GOT3 (cell line): ENCODE data around the gene WDR7.

Source experiments
- DNase-seq: peaks from one replicate; lab custom pipeline; 2025; ENCODE audit warnings: mixed read lengths; lab: John Stamatoyannopoulos, UW

Gene WDR7

DNA sequence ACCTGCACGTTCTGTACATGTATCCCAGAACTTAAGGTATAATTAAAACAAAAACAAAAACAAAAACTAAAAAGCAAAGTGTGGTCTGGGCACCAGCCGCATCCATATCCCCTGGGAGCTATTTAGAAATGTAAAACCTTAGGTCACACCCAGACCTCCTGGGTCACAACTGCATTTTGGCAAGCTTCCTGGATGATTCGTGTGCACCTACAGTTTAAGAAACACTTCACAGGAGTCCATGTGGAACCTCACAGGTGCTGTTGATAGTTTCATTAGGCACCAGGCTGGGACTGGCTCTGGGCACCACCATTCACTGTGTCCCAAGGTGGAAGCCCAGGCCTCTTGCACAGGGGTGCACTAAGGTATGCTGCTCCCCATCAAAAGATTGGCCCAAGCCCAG, 392.1 kb downstream of the WDR7 start:
- DNase-seq = no peak

DNA sequence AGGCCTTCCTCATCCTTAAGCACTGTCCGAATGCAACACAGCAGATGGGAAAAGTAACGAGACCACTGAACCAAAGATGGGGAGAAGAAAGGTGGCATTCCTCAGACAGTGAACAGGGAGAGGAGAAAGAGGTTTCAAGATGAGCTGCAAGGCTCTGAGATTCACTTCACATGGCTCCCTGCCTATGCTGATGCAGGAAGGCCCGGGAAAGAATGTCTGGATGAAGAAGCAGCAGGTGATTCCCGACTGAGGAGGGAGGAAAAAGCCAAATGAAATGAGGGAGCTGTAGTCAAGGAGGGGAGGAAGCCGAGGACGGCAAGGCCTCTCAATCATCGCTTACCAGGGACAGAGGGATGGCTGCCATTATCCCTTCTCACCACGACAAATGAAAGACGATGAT, 397.2 kb downstream of the WDR7 start:
- no peak for DNase-seq

DNA sequence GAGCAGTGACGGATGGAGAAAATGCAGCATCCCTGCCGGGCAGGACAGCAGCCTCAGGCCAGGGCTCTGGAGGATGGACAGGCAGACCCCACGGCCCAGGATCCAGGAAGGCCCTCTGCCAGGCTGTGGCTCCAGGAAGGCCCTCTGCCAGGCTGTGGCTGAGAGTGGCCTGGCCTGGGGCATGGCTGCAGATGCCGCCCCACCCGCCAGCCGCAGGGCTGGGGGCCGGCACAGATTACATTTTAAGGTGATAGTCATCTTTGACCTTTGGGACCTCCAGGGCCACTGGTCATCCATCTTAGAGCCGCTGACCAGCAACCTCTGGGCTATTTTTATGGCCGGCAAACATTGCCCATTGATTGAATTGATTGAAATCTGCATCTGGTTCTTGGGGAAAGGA, 397.7 kb downstream of the WDR7 start:
- DNase-seq = no peak

DNA sequence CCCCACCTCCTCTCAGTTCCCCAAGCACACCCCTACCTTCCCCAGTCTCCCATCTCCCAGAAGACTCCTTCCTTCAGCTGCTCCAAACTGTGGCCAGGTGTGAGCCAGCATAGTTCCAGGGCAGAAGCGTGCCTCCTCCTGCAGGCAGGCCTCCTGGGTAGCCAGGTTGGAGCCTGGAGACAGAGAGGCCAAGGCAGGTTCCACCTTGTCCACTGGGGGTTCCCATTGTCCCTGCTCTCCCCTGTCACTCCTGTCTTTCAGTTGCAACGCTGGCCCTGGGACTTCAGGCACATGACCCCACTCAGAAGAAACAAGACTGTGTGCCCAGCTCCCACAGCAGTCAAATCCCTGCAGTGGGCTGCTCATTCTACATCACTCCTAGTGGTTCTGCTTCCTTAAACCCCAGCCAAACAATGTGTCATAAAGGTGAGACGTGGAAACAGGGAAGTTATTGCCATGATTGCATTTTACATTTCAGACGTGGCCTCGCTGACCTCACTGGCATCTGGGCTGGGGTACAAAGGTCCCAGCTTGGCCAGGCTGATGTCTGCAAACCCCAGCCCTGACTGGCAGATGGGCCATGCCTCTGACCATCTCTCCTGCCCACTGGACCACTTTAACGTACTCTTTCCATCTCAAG, 399.3 kb downstream of the WDR7 start:
- DNase-seq = no peak

DNA sequence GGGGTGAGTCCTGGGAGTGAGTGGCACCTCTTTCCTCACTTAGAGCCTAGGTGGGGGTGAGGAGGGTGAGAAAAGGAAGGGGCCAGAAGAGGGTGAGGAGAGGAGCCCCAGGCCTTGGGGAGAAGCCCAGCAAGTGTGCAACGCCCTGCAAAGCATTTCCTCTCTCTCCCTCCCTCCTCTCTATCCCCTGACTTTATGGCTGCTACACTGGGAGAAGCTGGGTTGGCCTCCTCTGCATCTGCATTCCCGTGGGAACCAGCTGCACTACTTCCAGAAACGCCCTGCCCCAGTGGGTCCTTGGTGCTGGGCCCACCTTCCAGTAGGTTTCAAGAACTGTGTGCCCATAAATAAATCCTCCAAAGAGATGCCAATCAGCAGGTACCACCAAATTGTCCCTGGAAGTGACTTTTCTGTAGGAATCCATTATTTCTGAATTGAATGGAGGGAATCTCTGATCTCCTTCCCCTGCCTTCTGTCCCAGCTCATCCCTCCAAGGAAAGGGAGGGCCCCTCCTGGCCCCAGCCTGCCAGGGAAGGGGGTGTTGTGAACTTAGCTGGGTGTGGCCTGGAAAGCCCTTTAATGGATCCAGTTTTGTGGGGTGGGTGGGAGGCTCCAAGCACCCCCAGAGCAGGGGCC, 400.0 kb downstream of the WDR7 start:
- no peak for DNase-seq

DNA sequence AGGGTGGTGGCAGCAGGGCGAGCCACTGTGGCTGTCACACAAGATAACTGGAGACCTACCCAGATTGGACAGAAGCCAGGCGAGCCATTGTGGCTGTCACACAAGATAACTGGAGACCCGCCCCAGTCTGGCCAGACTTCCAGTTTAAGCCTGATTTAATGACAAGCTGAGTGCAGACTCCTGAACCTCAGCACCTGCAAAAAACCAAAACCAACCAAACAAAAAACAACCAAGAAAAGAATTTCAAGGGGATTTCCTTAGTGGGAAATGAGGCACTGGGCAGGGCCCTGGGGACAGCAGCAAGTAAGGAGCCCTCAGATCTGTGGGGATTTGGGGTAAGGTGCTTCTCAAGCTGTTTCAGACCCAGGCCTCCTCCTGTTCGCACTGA, 400.5 kb downstream of the WDR7 start:
- DNase-seq = no peak

DNA sequence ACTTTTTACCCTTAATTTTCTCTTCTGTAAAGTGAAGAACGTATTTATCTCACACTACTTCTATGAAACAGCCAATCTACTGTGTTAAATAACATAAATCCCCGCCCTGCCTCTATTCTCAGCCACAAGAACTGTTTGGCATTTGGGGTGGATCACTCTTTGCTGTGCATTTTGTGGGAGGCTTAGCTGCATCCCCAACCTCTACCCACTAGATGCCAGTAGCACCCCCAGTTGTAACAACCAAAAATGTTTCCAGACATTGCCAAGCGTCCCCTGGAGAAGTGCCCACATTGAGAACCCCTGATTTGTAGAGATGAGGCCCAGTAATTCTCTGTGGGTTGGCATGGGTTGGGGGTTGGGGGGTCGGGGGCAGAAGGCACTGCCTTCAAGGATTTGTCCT, 401.0 kb downstream of the WDR7 start:
- no peak for DNase-seq

DNA sequence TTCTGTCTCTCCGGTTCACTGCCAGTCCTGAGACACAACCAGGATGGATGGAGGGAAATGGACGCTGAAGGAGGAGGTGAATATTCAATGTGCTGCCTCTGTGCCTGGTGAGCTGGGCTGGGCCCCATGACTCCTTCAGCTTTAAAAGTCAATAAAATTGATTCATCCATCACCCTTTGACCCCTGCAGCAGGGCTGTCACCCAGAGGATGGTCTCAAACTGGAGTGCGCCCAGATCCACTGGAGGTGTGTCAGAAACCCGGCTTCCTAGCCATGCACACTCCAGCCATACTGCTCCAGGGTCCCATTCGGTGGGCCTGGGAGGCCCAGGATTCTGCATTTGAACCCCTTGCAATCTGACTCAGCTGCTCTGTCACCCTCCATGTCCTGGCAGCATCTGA, 401.6 kb downstream of the WDR7 start:
- no peak for DNase-seq

DNA sequence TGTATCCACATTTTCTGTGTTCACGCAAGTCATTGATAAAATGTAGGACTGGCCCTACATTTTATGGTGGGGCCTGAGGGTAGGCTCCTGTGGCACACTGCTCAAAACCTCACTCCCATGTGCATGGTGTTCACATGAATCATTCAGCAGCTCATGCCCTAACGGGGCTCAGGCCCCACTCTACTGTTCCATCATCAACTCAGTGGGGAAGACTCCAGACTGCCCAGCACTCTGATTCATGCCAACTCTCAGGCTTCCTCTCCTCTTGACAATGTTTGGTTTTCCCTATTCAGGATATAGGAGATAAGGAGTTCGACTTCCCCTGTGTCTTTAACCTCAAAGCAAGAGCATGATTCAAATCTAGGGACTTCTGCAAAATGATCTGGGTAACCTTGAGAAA, 403.7 kb downstream of the WDR7 start:
- DNase-seq = no peak

DNA sequence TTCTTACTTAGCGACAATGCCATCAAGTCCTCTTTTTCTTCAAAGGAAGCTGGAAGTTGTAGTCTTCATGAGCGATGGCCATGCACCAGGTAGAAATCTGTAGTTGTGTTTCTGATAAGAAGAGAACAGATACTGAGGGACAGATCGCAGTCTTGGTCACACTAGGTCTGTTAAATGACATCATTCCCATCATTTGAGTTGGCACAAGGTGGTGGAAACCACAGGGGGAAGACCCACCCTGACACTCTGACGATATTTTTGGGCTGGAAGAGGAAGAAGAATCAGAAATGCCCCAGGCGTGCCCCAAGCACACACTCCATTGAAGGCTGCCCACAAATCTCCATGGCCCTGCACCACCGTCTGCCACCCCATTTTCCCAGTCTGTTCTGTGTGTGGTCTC, 406.7 kb downstream of the WDR7 start:
- no peak for DNase-seq

DNA sequence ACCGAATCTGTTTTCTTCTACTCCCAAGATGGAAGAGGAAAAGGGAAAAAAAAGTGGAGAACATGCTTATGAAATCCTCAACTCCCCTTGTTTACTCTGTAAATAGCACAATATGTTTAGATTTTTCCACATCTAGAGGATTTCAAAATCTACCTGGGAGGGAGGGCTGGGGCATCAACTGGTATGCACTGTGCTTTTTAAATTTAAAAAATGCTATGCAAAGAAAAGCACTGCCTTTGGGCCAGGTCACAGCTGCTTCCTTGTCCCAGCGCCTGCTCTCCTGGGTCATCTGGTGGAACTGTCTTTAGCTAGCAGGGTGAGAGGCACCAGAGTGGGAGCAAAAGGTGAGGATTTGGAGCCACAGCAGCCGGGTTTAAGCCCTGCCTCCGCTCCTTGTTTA, 407.6 kb downstream of the WDR7 start:
- DNase-seq = no peak

DNA sequence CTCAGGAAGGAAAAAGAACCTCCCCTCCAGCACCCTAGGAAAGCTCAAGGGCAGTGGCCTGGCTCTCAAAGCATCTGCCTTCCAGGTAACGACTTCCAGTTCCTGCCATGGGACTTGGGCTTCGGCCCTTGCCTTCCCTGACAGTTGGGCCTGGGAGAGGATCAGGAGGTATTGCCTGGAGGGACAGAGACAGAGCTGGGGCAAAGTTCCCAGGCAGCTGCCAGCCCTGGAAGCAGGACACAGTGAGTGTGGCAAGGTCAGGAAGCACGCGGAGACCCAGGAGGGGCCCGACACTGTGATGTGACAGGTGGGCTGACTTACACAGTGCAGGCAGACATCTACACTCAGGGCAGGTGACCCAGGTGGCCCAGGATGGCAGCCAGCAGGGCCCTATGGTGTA, 408.2 kb downstream of the WDR7 start:
- DNase-seq = no peak

DNA sequence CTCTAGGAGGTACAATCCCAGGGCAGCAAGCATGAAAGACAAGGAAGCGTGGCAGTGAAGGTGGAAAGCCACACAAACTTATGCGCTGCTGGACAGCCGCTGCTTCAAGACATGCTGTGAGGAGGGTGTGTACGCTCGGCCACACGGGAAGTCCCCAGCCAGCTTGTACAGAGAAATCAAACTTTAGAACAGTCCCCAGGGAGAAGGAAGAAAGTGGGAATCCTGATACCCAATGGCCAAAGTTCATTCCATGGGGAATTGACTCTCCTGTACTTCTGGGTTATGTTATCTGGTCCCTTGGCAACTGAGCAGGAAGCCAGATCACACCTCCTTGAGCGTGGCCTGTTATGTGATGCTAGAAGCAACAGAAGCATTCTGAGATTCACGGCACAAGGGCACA, 409.7 kb downstream of the WDR7 start:
- DNase-seq = no peak

DNA sequence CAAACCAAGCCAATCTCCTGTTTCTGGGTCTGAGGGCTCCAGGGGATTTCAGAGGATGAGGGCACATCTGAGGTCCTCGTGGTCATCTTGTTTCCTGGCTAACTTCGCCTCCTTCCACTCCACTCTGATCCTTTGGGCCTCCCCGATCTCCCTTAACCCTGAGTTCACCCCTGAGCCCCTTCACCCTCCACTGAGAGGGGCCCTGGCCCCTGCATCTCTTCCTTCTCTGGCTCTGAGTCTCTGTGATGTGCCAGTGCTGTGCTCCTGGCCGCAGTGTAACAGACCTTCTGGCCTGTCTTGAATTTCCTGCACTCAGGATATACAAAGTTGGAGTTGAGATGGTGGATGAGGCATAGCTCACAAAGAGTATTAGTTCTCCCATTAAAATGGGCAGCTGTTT, 411.0 kb downstream of the WDR7 start:
- DNase-seq = no peak

DNA sequence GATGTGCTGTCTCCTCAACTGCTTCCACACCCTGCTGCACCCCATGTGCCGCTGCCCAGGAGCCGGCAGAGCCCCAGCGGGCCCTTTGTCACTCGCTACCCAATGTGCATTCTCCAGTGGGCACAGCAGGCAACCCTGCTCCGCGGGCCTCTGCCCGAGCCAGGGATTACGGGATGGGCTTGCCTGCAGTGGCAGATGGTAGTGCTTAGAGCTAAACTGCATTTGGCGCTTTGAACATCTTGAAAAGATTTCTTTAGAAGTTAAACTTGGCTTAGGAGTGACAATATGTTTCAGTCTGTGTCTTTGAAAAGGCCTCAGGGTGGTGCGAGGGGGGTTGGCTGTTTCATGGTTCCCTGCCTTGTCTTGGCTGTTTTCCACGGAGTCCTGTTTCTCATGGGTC, 411.7 kb downstream of the WDR7 start:
- no peak for DNase-seq

DNA sequence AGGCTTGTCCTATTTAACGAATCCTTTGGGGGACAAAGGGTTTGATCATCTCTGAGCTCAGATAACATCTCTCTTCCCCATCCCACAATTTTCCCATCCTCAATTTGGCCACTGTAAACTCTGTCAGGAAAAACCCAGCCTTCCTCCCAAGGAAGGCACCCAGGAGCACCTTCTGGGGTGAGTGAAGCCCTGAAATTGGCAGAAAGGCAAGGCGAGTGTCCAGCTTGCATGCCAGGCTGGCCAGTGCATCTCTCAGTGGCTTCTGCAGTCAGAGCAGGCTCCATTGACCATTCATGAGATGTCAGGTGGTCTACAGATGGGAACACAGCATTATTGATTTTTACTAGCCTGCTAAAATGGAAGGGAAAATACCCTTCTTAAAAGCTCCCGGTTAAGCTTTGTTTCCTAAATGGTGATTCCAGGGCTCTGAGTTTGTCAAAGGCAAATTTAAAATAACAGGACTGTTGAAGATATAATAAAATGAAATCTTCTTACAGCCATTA, 412.5 kb downstream of the WDR7 start:
- no peak for DNase-seq

DNA sequence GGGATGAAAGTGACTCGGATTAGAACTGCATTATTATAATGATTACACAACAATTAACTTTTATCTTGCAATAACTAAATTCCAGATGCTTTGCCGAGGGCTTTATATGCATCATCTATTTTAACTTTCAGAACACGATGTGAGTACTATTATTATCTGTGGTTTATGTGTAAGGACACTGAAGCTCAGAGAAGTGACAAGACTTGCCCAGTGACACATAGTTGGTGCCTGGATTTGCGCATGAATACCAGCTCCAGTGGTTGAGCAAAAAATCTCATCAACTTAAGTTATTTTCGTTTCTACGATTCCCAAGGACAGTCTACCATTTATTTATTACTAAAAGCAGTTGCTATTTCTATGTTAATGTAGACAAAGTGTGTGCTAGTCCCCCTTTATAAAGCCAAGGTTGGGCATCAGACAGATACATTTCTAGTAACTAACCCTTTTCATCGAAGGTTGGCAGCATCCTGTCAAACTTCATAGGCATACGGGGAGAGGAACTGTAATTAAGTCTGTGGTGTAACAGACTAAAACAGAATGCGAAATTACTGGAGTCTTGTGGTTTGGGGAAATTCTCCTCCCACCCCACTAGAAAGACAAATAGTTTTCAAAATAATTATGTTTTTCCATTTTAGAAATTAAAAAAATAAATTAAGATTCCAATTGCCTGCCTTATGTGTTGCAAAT, 422.5 kb downstream of the WDR7 start:
- no peak for DNase-seq

DNA sequence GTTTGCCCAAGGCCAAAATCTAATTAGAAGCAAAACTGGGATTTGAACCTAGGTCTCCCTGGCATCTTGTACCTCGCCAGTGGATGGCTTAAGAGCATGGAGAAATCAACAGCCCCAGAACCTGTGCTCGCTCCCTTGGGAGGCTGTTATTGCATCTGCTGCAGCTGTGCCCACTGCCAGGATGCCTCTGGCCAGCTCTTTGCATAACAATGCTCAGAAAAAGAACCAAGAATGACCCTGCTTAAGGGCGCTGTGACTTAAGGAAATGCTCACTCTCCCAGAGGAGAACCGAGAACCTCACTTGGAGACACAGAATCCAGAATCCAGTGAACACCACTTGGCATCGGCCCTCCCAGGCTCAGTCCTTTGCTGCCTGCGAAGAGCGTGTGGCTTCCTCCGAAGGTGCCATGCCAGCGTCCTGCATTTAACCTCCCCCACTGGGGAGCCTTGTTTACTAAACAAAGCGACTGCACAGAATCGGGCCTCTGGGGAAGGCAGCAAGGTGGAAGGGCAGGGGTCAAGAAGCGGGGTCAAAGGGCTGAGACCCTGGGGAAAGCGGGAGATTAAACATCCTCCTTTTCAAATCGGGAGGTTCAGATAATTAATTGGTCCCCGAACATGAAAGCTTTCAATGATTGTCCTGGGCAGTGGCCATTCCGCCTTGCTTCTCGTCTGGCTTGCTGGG, 424.7 kb downstream of the WDR7 start:
- DNase-seq = no peak

DNA sequence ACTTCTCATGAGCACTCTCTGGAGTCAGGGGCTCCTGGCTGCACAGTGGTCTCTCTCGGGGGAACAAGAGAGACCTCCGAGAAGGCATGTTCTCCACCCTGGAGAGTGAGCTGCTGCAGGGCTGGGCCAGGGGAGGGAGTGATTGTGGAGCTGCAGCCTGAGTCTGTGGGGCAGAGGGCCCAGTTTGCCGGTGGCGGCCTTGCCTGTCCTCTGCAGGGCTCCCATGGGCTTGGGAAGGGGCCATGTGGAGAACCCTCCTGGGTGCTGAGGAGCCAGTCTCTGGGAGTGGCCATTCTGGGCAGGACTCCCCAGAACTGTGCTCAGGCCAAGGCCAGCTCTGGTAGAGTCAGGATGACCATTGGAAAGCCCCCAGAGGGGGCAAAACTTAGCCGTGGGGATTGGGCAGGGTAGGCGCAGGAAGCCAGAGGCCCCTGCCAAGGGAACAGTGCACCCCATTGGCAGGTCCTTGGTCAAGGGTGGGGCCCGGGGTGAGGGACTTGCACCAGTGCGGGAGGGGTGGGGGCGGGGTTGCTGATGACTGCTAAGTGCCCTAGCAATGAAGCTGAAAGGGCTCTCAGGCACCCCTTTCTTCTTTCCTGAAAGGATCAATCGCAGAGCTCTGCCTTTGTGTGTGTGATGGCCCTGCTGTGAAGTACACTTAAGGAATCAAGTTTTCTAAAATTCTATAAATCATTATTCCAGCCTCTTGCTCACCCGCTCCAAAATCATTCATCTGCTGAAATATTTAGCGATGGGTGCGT, 426.0 kb downstream of the WDR7 start:
- no peak for DNase-seq

DNA sequence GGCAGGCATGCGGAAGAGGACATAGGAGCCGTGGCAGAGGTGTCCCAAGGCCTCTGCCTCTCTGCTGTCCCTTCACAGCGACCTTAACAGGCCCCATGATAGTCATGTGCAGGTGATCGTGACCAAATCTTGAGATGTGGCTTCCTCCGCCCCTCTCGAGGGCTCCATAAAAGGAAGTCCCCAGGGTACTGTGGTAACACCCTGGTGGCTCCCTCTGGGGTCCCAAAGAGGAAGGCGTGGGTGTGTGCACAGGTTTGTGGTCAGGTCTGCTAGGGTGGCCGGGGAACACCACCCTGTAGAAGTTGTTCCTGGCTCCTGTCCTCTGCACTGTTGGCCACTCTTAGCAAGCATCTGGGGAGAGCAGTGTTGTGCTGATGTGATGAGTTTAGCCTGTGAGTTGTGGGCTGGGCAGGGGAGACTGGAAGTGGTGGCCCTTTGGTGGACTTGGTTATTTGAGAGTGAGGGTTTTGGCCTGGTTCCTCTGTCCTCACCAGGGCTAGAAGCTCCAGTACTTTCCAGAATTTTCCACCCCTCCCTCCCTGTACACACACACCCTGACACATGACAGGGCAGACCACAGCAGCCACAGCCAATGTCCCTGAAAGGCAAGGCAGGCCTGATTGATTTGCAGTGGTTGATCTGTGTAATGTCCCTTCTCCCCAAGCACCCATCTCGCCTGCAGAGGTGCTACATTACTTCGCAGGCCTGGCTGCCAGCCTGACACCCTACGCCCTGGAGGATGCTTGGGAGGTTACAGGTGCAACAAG, 426.8 kb downstream of the WDR7 start:
- no peak for DNase-seq

DNA sequence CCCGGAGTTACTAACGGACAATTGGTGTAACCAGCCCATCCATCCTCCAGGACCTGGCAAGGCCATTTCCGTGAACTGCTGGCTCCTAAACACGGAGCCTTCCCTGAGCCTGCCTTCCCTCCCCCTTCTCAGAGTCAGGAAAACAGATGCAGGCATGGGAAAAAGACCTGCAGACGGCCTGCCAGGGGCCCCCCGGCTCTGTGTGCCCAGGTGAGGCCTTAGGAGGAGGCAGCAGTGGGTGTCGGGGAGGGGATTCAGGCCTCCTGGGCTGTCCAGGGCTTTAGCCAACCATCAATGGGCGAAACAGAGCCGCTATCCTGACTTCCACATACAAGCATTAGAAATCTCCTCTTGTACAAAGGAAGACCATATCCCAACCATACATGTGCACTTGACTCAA, 427.5 kb downstream of the WDR7 start:
- no peak for DNase-seq
